CD4-positive, alpha-beta T cell treated with Interleukin-12 subunit alpha and Interleukin-12 subunit beta, for 1 hour (primary cell): ENCODE measurements around the gene CYBA.
"Not testable (repeated sequence)": the region's sequence is repeated elsewhere in the genome, so short reads cannot be mapped to it uniquely, and the experiment has no call there.

ENCODE experiments used
- DNase-seq: peaks from one replicate; pipeline ENCODE4 v3.0.0-alpha.2; 2020

The CYBA gene

GRCh38 chr16:88686062-88686438, 35.2 kb upstream of the CYBA start:
- no peak for DNase-seq

- peak; percentile 62 for DNase-seq
Measured at GRCh38 chr16:88685156-88686061, 34.6 kb upstream of the CYBA start.

GRCh38 chr16:88684569-88685155, 33.8 kb upstream of the CYBA start:
- DNase-seq: no peak

GRCh38 chr16:88681709-88682451, 31.0 kb upstream of the CYBA start:
- DNase-seq: peak; percentile 58

GRCh38 chr16:88681084-88681680, 30.3 kb upstream of the CYBA start:
- DNase-seq: peak; percentile 61

GRCh38 chr16:88680554-88681083, 29.8 kb upstream of the CYBA start:
- DNase-seq: no peak

- no peak for DNase-seq
Measured at GRCh38 chr16:88678224-88678979, 27.5 kb upstream of the CYBA start.

- DNase-seq: no peak
Measured at GRCh38 chr16:88677721-88678120, 26.9 kb upstream of the CYBA start.

- DNase-seq: no peak
Measured at GRCh38 chr16:88676502-88677242, 25.8 kb upstream of the CYBA start.

GRCh38 chr16:88673716-88674379, 23.0 kb upstream of the CYBA start:
- DNase-seq: no peak

- no peak for DNase-seq
Measured at GRCh38 chr16:88672776-88673175, 21.9 kb upstream of the CYBA start.

GRCh38 chr16:88671806-88672205, 21.0 kb upstream of the CYBA start:
- DNase-seq: no peak

- no peak for DNase-seq
Measured at GRCh38 chr16:88669980-88670379, 19.1 kb upstream of the CYBA start.

- DNase-seq: not testable (repeated sequence)
Measured at GRCh38 chr16:88669493-88669892, 18.6 kb upstream of the CYBA start.

GRCh38 chr16:88667461-88667860, 16.6 kb upstream of the CYBA start:
- DNase-seq: no peak

GRCh38 chr16:88665570-88665969, 14.7 kb upstream of the CYBA start:
- DNase-seq: no peak

- DNase-seq: no peak
Measured at GRCh38 chr16:88665148-88665547, 14.3 kb upstream of the CYBA start.

- DNase-seq: peak; percentile 96
Measured at GRCh38 chr16:88662843-88663606, 12.2 kb upstream of the CYBA start, which contains the start of gene MVD. TSS of gene MVD (minus strand) at chr16:88663091. CDS start at chr16:88663080, 11 bp downstream.

GRCh38 chr16:88662222-88662842, 11.5 kb upstream of the CYBA start:
- DNase-seq: no peak

- no peak for DNase-seq
Measured at GRCh38 chr16:88661468-88661867, 10.6 kb upstream of the CYBA start.
